Measurements from ENCODE around the gene KIF5A.

DNA sequence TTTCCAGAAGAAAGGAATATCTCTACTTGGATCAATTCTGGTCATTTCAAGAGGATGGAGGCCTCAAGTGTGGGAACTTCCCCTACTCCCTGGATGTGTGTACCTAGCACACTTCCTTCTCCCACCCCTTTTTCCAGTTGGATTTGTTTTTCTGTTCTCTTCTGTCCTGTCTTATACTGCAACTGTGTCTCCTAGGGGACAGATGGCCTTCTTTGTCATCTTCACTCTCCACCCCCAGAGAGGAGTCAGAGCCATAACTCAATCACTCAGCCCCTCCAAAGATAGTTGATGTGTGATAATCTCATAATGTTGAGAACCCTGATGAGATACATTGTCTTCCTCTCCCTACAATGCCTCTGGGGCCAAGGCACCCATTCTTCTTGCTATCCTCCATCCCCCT, 52.7 kb downstream of the KIF5A start:
- TF ChIP-seq, protein P1, sequence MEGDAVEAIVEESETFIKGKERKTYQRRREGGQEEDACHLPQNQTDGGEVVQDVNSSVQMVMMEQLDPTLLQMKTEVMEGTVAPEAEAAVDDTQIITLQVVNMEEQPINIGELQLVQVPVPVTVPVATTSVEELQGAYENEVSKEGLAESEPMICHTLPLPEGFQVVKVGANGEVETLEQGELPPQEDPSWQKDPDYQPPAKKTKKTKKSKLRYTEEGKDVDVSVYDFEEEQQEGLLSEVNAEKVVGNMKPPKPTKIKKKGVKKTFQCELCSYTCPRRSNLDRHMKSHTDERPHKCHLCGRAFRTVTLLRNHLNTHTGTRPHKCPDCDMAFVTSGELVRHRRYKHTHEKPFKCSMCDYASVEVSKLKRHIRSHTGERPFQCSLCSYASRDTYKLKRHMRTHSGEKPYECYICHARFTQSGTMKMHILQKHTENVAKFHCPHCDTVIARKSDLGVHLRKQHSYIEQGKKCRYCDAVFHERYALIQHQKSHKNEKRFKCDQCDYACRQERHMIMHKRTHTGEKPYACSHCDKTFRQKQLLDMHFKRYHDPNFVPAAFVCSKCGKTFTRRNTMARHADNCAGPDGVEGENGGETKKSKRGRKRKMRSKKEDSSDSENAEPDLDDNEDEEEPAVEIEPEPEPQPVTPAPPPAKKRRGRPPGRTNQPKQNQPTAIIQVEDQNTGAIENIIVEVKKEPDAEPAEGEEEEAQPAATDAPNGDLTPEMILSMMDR (IDR thresholded peaks at IDR 0.05): no peak
- TF ChIP-seq POLR2A (IDR thresholded peaks at IDR 0.05): no peak
